ENCODE results near the gene CSNK1D. TPM values are rescaled to one million over a fixed set of nuclear protein-coding genes. Genes with fewer than 3 reads are reported as not detected.

Gene CSNK1D
- total and polyA plus RNA-seq, 2 experiments from 2014 or later = 55.3 to 66.4 TPM

DNA sequence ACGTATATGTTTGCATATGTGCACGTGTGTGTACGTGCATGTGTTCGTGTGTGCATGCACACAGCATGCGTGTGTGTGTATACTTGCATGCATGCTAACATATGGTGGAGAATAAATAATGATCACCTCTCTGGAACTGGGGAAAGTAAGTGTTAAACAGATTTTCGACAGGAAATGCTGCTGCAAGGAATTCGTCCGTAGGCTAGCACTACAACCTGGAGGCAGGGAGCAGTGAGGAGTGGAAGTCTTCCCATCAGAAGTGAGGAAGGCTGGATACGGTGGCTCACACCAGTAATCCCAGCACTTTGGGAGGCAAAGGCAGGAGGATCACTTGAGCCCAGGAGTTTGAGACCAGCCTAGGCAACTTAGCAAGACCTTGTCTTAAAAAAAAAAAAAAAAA is 4.8 kb upstream of the CSNK1D start:
- no peak overlapping the region for H3K4me3 Mint-ChIP-seq
- ATAC-seq (no peak), DNase-seq (ENCODE audit: low spot score) (no peak)
- H3F3A ChIP-seq (replicated peaks; ENCODE audit: low read depth) = 0 out of 2 replicates have a peak, but pooled peaks cover 14% of the 10 kb centered on the region
- H3K36me3 Mint-ChIP-seq (ENCODE audit: low read depth) = no peaks in the 10 kb centered on the region
- peaks cover 29% of the 10 kb centered on the region for H3K4me1 Mint-ChIP-seq
- no peaks in the 10 kb centered on the region for H3K9me2 ChIP-seq (ENCODE audit: insufficient read depth)
- H3K4me3 ChIP-seq = no peak overlapping the region
- H3K27ac Mint-ChIP-seq = no peak overlapping the region
- H3K27me3 ChIP-seq (ENCODE audit: insufficient read depth) = no peaks in the 10 kb centered on the region
- no peaks in the 10 kb centered on the region for H3K79me2 ChIP-seq (replicated peaks; ENCODE audit: insufficient read depth)
- H2AFZ ChIP-seq = no peak overlapping the region
- TF ChIP-seq, protein P1, sequence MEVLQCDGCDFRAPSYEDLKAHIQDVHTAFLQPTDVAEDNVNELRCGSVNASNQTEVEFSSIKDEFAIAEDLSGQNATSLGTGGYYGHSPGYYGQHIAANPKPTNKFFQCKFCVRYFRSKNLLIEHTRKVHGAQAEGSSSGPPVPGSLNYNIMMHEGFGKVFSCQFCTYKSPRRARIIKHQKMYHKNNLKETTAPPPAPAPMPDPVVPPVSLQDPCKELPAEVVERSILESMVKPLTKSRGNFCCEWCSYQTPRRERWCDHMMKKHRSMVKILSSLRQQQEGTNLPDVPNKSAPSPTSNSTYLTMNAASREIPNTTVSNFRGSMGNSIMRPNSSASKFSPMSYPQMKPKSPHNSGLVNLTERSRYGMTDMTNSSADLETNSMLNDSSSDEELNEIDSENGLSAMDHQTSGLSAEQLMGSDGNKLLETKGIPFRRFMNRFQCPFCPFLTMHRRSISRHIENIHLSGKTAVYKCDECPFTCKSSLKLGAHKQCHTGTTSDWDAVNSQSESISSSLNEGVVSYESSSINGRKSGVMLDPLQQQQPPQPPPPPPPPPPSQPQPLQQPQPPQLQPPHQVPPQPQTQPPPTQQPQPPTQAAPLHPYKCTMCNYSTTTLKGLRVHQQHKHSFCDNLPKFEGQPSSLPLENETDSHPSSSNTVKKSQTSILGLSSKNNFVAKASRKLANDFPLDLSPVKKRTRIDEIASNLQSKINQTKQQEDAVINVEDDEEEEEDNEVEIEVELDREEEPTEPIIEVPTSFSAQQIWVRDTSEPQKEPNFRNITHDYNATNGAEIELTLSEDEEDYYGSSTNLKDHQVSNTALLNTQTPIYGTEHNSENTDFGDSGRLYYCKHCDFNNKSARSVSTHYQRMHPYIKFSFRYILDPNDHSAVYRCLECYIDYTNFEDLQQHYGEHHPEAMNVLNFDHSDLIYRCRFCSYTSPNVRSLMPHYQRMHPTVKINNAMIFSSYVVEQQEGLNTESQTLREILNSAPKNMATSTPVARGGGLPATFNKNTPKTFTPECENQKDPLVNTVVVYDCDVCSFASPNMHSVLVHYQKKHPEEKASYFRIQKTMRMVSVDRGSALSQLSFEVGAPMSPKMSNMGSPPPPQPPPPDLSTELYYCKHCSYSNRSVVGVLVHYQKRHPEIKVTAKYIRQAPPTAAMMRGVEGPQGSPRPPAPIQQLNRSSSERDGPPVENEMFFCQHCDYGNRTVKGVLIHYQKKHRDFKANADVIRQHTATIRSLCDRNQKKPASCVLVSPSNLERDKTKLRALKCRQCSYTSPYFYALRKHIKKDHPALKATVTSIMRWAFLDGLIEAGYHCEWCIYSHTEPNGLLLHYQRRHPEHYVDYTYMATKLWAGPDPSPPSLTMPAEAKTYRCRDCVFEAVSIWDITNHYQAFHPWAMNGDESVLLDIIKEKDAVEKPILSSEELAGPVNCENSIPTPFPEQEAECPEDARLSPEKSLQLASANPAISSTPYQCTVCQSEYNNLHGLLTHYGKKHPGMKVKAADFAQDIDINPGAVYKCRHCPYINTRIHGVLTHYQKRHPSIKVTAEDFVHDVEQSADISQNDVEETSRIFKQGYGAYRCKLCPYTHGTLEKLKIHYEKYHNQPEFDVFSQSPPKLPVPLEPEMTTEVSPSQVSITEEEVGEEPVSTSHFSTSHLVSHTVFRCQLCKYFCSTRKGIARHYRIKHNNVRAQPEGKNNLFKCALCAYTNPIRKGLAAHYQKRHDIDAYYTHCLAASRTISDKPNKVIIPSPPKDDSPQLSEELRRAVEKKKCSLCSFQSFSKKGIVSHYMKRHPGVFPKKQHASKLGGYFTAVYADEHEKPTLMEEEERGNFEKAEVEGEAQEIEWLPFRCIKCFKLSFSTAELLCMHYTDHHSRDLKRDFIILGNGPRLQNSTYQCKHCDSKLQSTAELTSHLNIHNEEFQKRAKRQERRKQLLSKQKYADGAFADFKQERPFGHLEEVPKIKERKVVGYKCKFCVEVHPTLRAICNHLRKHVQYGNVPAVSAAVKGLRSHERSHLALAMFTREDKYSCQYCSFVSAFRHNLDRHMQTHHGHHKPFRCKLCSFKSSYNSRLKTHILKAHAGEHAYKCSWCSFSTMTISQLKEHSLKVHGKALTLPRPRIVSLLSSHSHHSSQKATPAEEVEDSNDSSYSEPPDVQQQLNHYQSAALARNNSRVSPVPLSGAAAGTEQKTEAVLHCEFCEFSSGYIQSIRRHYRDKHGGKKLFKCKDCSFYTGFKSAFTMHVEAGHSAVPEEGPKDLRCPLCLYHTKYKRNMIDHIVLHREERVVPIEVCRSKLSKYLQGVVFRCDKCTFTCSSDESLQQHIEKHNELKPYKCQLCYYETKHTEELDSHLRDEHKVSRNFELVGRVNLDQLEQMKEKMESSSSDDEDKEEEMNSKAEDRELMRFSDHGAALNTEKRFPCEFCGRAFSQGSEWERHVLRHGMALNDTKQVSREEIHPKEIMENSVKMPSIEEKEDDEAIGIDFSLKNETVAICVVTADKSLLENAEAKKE (CRISPR knock-in tag; IDR thresholded peaks at IDR 0.05) = no peak
- TF ChIP-seq, protein P2, sequence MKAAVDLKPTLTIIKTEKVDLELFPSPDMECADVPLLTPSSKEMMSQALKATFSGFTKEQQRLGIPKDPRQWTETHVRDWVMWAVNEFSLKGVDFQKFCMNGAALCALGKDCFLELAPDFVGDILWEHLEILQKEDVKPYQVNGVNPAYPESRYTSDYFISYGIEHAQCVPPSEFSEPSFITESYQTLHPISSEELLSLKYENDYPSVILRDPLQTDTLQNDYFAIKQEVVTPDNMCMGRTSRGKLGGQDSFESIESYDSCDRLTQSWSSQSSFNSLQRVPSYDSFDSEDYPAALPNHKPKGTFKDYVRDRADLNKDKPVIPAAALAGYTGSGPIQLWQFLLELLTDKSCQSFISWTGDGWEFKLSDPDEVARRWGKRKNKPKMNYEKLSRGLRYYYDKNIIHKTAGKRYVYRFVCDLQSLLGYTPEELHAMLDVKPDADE (IDR thresholded peaks at IDR 0.05) = no peak
- TF ChIP-seq EZH2phosphoT487 (IDR thresholded peaks at IDR 0.05; ENCODE audit: unreplicated experiment) = no peak
- TF ChIP-seq CREB1 (CRISPR knock-in tag; IDR thresholded peaks at IDR 0.05; ENCODE audit: low read depth) = no peak
- H4K20me1 ChIP-seq (replicated peaks; ENCODE audit: insufficient read depth) = peaks cover 5% of the 10 kb centered on the region; the same call in 1 of the 2 replicates
- H3K4me1 ChIP-seq (ENCODE audit: insufficient read depth) = peaks cover 4% of the 10 kb centered on the region; the same call in 1 of the 2 replicates
- peaks cover 19% of the 10 kb centered on the region for H3K27me3 Mint-ChIP-seq (ENCODE audit: insufficient read depth, low read depth, poor library complexity)
- H3K27ac ChIP-seq (ENCODE audit: low read depth) = no peak overlapping the region
- no peaks in the 10 kb centered on the region for H3K36me3 ChIP-seq (ENCODE audit: insufficient read depth)
- H3K4me2 ChIP-seq = no peak overlapping the region
- no peaks in the 10 kb centered on the region; the same call in 2 of the 3 replicates for H3K9me3 Mint-ChIP-seq

DNA sequence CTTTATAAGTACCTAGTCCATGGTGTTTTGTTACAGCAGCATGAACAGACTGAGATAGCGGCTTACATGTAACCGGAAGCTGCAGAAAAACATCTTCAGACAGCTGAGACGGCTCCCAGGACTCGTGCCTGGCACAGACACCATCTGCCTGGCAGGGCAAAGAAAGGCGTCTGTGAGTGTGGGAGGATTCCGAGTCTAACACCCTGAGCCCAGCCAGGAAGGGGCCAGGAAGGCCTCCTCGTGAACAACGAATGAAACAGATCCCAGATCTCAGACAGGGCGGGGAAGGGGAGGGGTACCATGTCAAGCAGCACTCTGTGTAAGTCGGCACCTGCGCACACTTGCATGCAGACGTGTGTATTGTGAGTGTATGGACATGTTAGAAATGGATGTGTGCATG is 4.4 kb upstream of the CSNK1D start:
- H3K36me3 Mint-ChIP-seq (ENCODE audit: low read depth) = no peaks in the 10 kb centered on the region
- no peak overlapping the region for H3K4me3 Mint-ChIP-seq
- H3K4me1 Mint-ChIP-seq = peaks cover 29% of the 10 kb centered on the region
- H3K27me3 ChIP-seq (ENCODE audit: insufficient read depth) = no peaks in the 10 kb centered on the region
- H3K36me3 ChIP-seq (ENCODE audit: insufficient read depth) = no peaks in the 10 kb centered on the region
- no peak overlapping the region for H3K4me2 ChIP-seq
- no peak for ATAC-seq
- H3K27ac ChIP-seq (ENCODE audit: low read depth) = no peak overlapping the region
- no peak for DNase-seq (ENCODE audit: low spot score)
- no peak overlapping the region for H3K27ac Mint-ChIP-seq
- H3K4me3 ChIP-seq = no peak overlapping the region
- peaks cover 4% of the 10 kb centered on the region; the same call in 1 of the 2 replicates for H3K4me1 ChIP-seq (ENCODE audit: insufficient read depth)
- peaks cover 5% of the 10 kb centered on the region; the same call in 1 of the 2 replicates for H4K20me1 ChIP-seq (replicated peaks; ENCODE audit: insufficient read depth)
- H2AFZ ChIP-seq = no peak overlapping the region
- no peaks in the 10 kb centered on the region; the same call in 2 of the 3 replicates for H3K9me3 Mint-ChIP-seq
- peaks cover 19% of the 10 kb centered on the region for H3K27me3 Mint-ChIP-seq (ENCODE audit: insufficient read depth, low read depth, poor library complexity)
- no peaks in the 10 kb centered on the region for H3K79me2 ChIP-seq (replicated peaks; ENCODE audit: insufficient read depth)
- no peaks in the 10 kb centered on the region for H3K9me2 ChIP-seq (ENCODE audit: insufficient read depth)
- H3F3A ChIP-seq (replicated peaks; ENCODE audit: low read depth) = 0 out of 2 replicates have a peak, but pooled peaks cover 14% of the 10 kb centered on the region
- TF ChIP-seq JUNB (IDR thresholded peaks at IDR 0.05; ENCODE audit: unreplicated experiment) = no peak
- TF ChIP-seq, protein P2 (IDR thresholded peaks at IDR 0.05) = no peak
- no peak for TF ChIP-seq STAT1 (IDR thresholded peaks at IDR 0.05; ENCODE audit: unreplicated experiment)
- no peak for TF ChIP-seq CREB1 (CRISPR knock-in tag; IDR thresholded peaks at IDR 0.05; ENCODE audit: low read depth)
- TF ChIP-seq, protein P3, sequence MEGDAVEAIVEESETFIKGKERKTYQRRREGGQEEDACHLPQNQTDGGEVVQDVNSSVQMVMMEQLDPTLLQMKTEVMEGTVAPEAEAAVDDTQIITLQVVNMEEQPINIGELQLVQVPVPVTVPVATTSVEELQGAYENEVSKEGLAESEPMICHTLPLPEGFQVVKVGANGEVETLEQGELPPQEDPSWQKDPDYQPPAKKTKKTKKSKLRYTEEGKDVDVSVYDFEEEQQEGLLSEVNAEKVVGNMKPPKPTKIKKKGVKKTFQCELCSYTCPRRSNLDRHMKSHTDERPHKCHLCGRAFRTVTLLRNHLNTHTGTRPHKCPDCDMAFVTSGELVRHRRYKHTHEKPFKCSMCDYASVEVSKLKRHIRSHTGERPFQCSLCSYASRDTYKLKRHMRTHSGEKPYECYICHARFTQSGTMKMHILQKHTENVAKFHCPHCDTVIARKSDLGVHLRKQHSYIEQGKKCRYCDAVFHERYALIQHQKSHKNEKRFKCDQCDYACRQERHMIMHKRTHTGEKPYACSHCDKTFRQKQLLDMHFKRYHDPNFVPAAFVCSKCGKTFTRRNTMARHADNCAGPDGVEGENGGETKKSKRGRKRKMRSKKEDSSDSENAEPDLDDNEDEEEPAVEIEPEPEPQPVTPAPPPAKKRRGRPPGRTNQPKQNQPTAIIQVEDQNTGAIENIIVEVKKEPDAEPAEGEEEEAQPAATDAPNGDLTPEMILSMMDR (conservative IDR thresholded peaks at IDR 0.05; ENCODE audit: low read depth in 2 of 2) = no peak
- no peak for TF ChIP-seq NANOG (IDR thresholded peaks at IDR 0.05; ENCODE audit: borderline replicate concordance)
